SHP77 (cell line): ENCODE results near the gene HES2.
"Not testable (repeated sequence)": the region's sequence is repeated elsewhere in the genome, so short reads cannot be mapped to it uniquely, and the experiment has no call there.

Source experiments
- DNase-seq, 2 experiments: peaks; one replicate each; lab custom pipeline; 2025; lab: John Stamatoyannopoulos, UW

HES2 gene

GRCh38 chr1:6419804-6420453, at the start of gene HES2:
Gene HES2, minus strand, starts transcription at chr1:6419919. Its CDS starts 99 bp downstream, at chr1:6419820.
- no peak for DNase-seq

- DNase-seq, result no peak
Measured at GRCh38 chr1:6468729-6469461, 49.2 kb upstream of the HES2 start.

GRCh38 chr1:6467744-6468688, 48.3 kb upstream of the HES2 start:
- no peak for DNase-seq

- DNase-seq, result no peak
Measured at GRCh38 chr1:6467224-6467623, 47.5 kb upstream of the HES2 start.

GRCh38 chr1:6466751-6467150, 47.0 kb upstream of the HES2 start:
- DNase-seq, result no peak

- DNase-seq, result no peak
Measured at GRCh38 chr1:6466023-6466422, 46.3 kb upstream of the HES2 start, which contains the start of gene TNFRSF25. Gene TNFRSF25, minus strand, starts transcription at chr1:6466173. Its CDS starts 66 bp downstream, at chr1:6466107.

- DNase-seq, result no peak
Measured at GRCh38 chr1:6465461-6466005, 45.8 kb upstream of the HES2 start.

GRCh38 chr1:6464915-6465314, 45.2 kb upstream of the HES2 start:
- DNase-seq, result no peak

- DNase-seq, result no peak
Measured at GRCh38 chr1:6464514-6464836, 44.8 kb upstream of the HES2 start.

GRCh38 chr1:6463120-6463412, 43.3 kb upstream of the HES2 start:
- no peak for DNase-seq

- DNase-seq, result no peak
Measured at GRCh38 chr1:6462412-6463119, 42.8 kb upstream of the HES2 start.

- DNase-seq, result no peak
Measured at GRCh38 chr1:6461538-6462411, 42.1 kb upstream of the HES2 start.

GRCh38 chr1:6461051-6461530, 41.4 kb upstream of the HES2 start:
- no peak for DNase-seq

- no peak for DNase-seq
Measured at GRCh38 chr1:6460301-6461050, 40.8 kb upstream of the HES2 start.

GRCh38 chr1:6459850-6460265, 40.1 kb upstream of the HES2 start:
- DNase-seq, result no peak

- DNase-seq, result no peak
Measured at GRCh38 chr1:6456800-6457466, 37.2 kb upstream of the HES2 start.

- not testable (repeated sequence) for DNase-seq
Measured at GRCh38 chr1:6455752-6456520, 36.2 kb upstream of the HES2 start.
